Testis (tissue), 3 donors: ENCODE measurements around the gene SLC9A4. TPM values are rescaled to one million over a fixed set of nuclear protein-coding genes. Genes with fewer than 3 reads are reported as not detected.

ENCODE experiments used
- DNase-seq: peaks from one replicate; pipeline ENCODE4 v3.0.0-alpha.2; 2019
- H3K27ac ChIP-seq, 2 donors: fragments of 200-600 bp; sonication (generic); one replicate each; pipeline ENCODE4 v1.5.1; 2019
- H3K27me3 ChIP-seq: fragments of 200-600 bp; sonication (generic); one replicate; pipeline ENCODE4 v1.5.1; 2019
- H3K36me3 ChIP-seq: fragments of 200-600 bp; sonication (generic); one replicate; pipeline ENCODE4 v1.5.1; 2017; ENCODE audit warnings: low read depth; ENCODE audit errors: missing control alignments
- H3K4me1 ChIP-seq: fragments of 200-600 bp; sonication (generic); one replicate; pipeline ENCODE4 v1.5.1; 2019
- H3K4me3 ChIP-seq, 2 donors: fragments of 200-600 bp; sonication (generic); one replicate each; pipeline ENCODE4 v1.5.1; 2017 to 2019
- H3K9me3 ChIP-seq: fragments of 200-600 bp; sonication (generic); one replicate; pipeline ENCODE4 v1.5.1; 2017
- POLR2A ChIP-seq: fragments of 450-650 bp; IDR thresholded peaks from one replicate; pipeline ENCODE4 v1.6.1; 2017; ENCODE audit warnings: antibody characterized with exemption, mild to moderate bottlenecking, moderate library complexity
- WGBS, 2 donors: methylation state at CpG; one replicate each; pipeline ENCODE4 v1.1.5; 2018; 5-methylcytosine and 5-hydroxymethylcytosine counted together
- intact Hi-C: fragments of 100-400 bp; cut with DNase I; formaldehyde crosslinking; loops from one replicate; pipeline ENCODE4 v1.15.1; 2023; ENCODE audit warnings: low total_unique reads
- polyA plus RNA-seq: library from polyadenylated mRNA; stranded (reverse); fragments of 350-450 nt; fragmentation: Illumina TruSeq; extraction: RNeasy Lipid Tissue Mini Kit (QIAGEN cat#74804); gene quantifications from one replicate; pipeline ENCODE4 v1.2.3, GENCODE V29; 2014; ENCODE audit warnings: low read depth, low replicate concordance; ENCODE audit not compliant: insufficient read depth
- total RNA-seq, 2 donors: library from RNA; depleted of rRNA; stranded (reverse); fragments of >200 nt; gene quantifications; one replicate each; pipeline ENCODE4 v1.2.3, GENCODE V29; 2016
- TF ChIP-seq, protein P1 (sequence below), 3 experiments: fragments of 450-650 bp in 2 of 3; fragments of 200-600 bp in 1 of 3; sonication (generic) in 1 of 3; IDR thresholded peaks; one replicate each; pipeline ENCODE4 v1.5.1; 2016 to 2019; ENCODE audit warnings: antibody characterized with exemption in 3 of 3, mild to moderate bottlenecking in 2 of 3, moderate library complexity in 1 of 3

SLC9A4 gene
- total and polyA plus RNA-seq, 3 donors from 2014 or later: 0.31 to 0.81 (median 0.34) TPM

DNA sequence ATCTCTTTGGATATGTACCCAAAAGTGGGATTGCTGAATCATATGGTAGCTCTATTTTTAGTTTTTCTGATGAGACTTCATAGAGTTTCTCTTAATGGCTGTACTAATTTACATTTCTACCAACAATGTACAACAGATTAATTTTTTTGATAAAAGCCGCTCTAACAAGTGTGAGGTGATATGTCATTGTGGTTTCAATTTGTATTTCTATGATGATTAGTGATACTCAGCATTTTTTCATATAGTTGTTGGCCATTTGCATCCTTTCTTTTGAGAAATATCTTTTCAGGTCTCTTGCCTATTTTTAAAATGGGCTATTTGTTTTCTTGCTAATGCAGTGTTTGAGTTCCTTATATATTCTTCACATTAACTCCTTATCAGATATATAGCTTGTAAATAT lies 45.8 kb upstream of the SLC9A4 start:
- 37 to 100% methylated on average over 1 of the region's 1 CpG for WGBS, 2 donors
- no peak for DNase-seq
- Histone ChIP-seq H3K9me3 (no peaks in the 10 kb centered on the region), H3K27me3 (no peaks in the 10 kb centered on the region), H3K4me1 (no peaks in the 10 kb centered on the region), H3K4me3 (no peak overlapping the region), H3K36me3 (no peaks in the 10 kb centered on the region), H3K27ac (no peak overlapping the region)
- TF ChIP-seq, protein P1, sequence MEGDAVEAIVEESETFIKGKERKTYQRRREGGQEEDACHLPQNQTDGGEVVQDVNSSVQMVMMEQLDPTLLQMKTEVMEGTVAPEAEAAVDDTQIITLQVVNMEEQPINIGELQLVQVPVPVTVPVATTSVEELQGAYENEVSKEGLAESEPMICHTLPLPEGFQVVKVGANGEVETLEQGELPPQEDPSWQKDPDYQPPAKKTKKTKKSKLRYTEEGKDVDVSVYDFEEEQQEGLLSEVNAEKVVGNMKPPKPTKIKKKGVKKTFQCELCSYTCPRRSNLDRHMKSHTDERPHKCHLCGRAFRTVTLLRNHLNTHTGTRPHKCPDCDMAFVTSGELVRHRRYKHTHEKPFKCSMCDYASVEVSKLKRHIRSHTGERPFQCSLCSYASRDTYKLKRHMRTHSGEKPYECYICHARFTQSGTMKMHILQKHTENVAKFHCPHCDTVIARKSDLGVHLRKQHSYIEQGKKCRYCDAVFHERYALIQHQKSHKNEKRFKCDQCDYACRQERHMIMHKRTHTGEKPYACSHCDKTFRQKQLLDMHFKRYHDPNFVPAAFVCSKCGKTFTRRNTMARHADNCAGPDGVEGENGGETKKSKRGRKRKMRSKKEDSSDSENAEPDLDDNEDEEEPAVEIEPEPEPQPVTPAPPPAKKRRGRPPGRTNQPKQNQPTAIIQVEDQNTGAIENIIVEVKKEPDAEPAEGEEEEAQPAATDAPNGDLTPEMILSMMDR (IDR thresholded peaks at IDR 0.05): no peak
- no peak for TF ChIP-seq POLR2A
- intact Hi-C loops: no loop called here

DNA sequence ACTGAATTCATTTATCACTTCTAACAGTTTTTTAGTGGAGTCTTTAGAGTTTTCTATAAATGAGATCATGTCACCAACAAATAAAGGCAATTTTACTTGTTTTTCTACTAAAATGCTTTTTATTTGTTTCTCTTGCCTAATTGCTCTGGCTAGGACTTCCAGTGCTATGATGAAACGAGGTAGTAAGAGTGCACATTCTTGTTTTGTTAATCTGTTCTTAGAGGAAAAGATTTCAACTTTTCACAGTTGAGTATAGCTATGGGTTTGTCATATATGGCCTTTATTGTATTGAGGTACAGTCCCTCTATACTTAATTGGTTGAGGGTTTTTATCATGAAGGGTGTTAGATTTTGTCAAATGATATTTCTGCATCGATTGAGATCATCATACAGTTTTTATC lies 44.5 kb upstream of the SLC9A4 start:
- Histone ChIP-seq H3K27me3 (no peaks in the 10 kb centered on the region), H3K4me1 (no peaks in the 10 kb centered on the region), H3K36me3 (no peaks in the 10 kb centered on the region), H3K9me3 (no peaks in the 10 kb centered on the region), H3K27ac (no peak overlapping the region), H3K4me3 (no peak overlapping the region)
- TF ChIP-seq, protein P1 (IDR thresholded peaks at IDR 0.05): no peak
- TF ChIP-seq POLR2A: no peak
- WGBS, 2 donors: 73 to 81% methylated on average over 2 of the region's 2 CpGs
- DNase-seq: no peak
- intact Hi-C loops: no loop called here

DNA sequence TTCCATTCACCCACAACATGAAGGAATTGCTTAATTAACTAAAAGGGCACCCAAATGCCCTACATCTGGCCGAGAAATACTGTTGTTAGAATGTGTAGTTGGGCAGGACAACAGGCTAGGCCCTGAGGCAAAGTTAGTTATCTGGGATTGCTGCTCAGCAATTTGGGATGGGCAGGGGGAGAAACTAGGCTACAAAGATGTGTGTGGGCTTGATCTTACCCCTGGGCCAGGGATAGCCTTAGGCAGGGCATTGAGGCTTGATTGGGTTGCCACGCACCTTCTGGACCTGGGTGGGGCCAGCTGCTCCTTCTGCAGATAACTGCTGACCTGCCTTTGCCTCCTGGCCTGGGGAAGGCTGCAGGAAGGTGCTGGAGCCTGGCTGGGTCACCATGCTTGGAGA lies 40.6 kb upstream of the SLC9A4 start:
- Histone ChIP-seq H3K36me3 (no peaks in the 10 kb centered on the region), H3K27me3 (no peaks in the 10 kb centered on the region), H3K4me3 (no peak overlapping the region), H3K4me1 (no peaks in the 10 kb centered on the region), H3K9me3 (no peaks in the 10 kb centered on the region), H3K27ac (no peak overlapping the region)
- 93 to 94% methylated on average over 2 of the region's 2 CpGs for WGBS, 2 donors
- TF ChIP-seq, protein P1 (IDR thresholded peaks at IDR 0.05): no peak
- TF ChIP-seq POLR2A: no peak
- no peak for DNase-seq
- intact Hi-C loops: no loop called here

DNA sequence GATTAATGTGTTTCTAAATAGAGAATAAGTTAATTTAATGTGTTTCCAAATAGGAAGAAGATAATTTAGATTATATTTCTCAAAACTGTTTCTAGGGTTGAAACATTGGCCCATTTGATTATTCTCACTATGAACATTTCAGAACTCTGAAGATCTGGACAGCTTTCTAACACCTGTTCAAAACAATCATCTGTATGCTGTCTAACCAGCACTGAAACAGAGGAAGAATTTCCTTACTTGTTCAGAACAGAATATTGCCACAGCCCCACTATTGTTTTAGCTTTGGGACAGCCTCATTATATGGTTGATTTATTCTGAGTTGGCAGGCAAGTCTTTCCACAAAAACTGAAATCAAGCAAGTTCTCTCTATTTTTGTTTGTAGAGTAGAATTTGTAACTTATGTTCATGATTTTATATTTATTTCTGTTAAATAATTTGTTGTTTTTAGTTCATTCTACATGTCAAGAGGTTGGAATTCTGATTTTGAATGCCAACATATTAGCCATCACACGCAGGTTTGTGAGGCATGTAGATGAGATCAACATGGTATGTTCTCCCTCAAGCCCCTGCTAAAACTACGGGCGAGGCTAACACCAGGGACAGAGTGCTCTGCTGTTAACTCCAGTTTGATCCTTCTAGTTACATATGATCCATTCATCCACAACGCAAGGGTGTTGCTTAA lies 38.9 kb upstream of the SLC9A4 start:
- no peaks in the 10 kb centered on the region for H3K27me3 ChIP-seq
- intact Hi-C loops: no loop called here
- H3K27ac ChIP-seq: no peak overlapping the region

More for the DNA sequence above, 38.9 kb upstream of the SLC9A4 start:
- H3K4me3 ChIP-seq: no peak overlapping the region
- no peaks in the 10 kb centered on the region for H3K9me3 ChIP-seq
- no peaks in the 10 kb centered on the region for H3K4me1 ChIP-seq
- no peak for DNase-seq
- TF ChIP-seq POLR2A: no peak
- TF ChIP-seq, protein P1 (IDR thresholded peaks at IDR 0.05): no peak
- WGBS, 2 donors: 90 to 91% methylated on average over 4 of the region's 4 CpGs
- no peaks in the 10 kb centered on the region for H3K36me3 ChIP-seq
